Measurements from ENCODE around the gene PRPF19. TPM values are rescaled to one million over a fixed set of nuclear protein-coding genes. Genes with fewer than 3 reads are reported as not detected.

The PRPF19 gene
- total RNA-seq, 1 donor from 2014 or later: 96.3 TPM

GRCh38 chr11:60934124-60934789 lies 27.9 kb upstream of the PRPF19 start:
- Mint-ChIP-seq H3K27me3 (ENCODE audit: low read depth) (no peaks in the 10 kb centered on the region), H3K4me1 (no peaks in the 10 kb centered on the region), H3K4me3 (no peak overlapping the region), H3K36me3 (peaks cover 14% of the 10 kb centered on the region), H3K27ac (no peak overlapping the region), H3K9me3 (no peaks in the 10 kb centered on the region)
- no peak for DNase-seq (ENCODE audit: low spot score in 2 of 2, unreplicated experiment in 2 of 2)
- no peak for TF ChIP-seq CTCF (IDR thresholded peaks at IDR 0.05; ENCODE audit: unreplicated experiment)

GRCh38 chr11:60933416-60934123 lies 27.2 kb upstream of the PRPF19 start:
- no peaks in the 10 kb centered on the region for H3K4me1 Mint-ChIP-seq
- no peak for TF ChIP-seq CTCF (IDR thresholded peaks at IDR 0.05; ENCODE audit: unreplicated experiment)
- no peak overlapping the region for H3K4me3 Mint-ChIP-seq
- H3K27me3 Mint-ChIP-seq (ENCODE audit: low read depth): no peaks in the 10 kb centered on the region
- DNase-seq (ENCODE audit: low spot score in 2 of 2, unreplicated experiment in 2 of 2): no peak
- no peaks in the 10 kb centered on the region for H3K9me3 Mint-ChIP-seq
- no peak overlapping the region for H3K27ac Mint-ChIP-seq
- H3K36me3 Mint-ChIP-seq: peaks cover 15% of the 10 kb centered on the region

GRCh38 chr11:60932605-60933356 lies 26.4 kb upstream of the PRPF19 start:
- TF ChIP-seq CTCF (IDR thresholded peaks at IDR 0.05; ENCODE audit: unreplicated experiment): no peak
- H3K27me3 Mint-ChIP-seq (ENCODE audit: low read depth): no peaks in the 10 kb centered on the region
- peaks cover 17% of the 10 kb centered on the region for H3K36me3 Mint-ChIP-seq
- H3K9me3 Mint-ChIP-seq: no peaks in the 10 kb centered on the region
- no peak for DNase-seq (ENCODE audit: low spot score in 2 of 2, unreplicated experiment in 2 of 2)
- no peak overlapping the region for H3K4me3 Mint-ChIP-seq
- H3K4me1 Mint-ChIP-seq: no peaks in the 10 kb centered on the region
- H3K27ac Mint-ChIP-seq: no peak overlapping the region

GRCh38 chr11:60931917-60932316 lies 25.5 kb upstream of the PRPF19 start:
- H3K4me3 Mint-ChIP-seq: no peak overlapping the region
- no peaks in the 10 kb centered on the region for H3K27me3 Mint-ChIP-seq (ENCODE audit: low read depth)
- peaks cover 20% of the 10 kb centered on the region for H3K36me3 Mint-ChIP-seq
- no peak overlapping the region for H3K27ac Mint-ChIP-seq
- no peaks in the 10 kb centered on the region for H3K9me3 Mint-ChIP-seq
- no peak for TF ChIP-seq CTCF (IDR thresholded peaks at IDR 0.05; ENCODE audit: unreplicated experiment)
- H3K4me1 Mint-ChIP-seq: no peaks in the 10 kb centered on the region
- no peak for DNase-seq (ENCODE audit: low spot score in 2 of 2, unreplicated experiment in 2 of 2)

- H3K36me3 Mint-ChIP-seq: peaks cover 19% of the 10 kb centered on the region
- no peak for DNase-seq (ENCODE audit: low spot score in 2 of 2, unreplicated experiment in 2 of 2)
- H3K27ac Mint-ChIP-seq: no peak overlapping the region
- H3K9me3 Mint-ChIP-seq: no peaks in the 10 kb centered on the region
- no peak overlapping the region for H3K4me3 Mint-ChIP-seq
- no peaks in the 10 kb centered on the region for H3K27me3 Mint-ChIP-seq (ENCODE audit: low read depth)
- peaks cover 6% of the 10 kb centered on the region for H3K4me1 Mint-ChIP-seq
- TF ChIP-seq CTCF (IDR thresholded peaks at IDR 0.05; ENCODE audit: unreplicated experiment): no peak
These were observed 24.0 kb upstream of the PRPF19 start for GRCh38 chr11:60930394-60930793.

All from mesothelial cell of epicardium (in vitro differentiated cells).